IMR-90 (cell line): ENCODE measurements around the gene ALKBH5. TPM values are rescaled to one million over a fixed set of nuclear protein-coding genes. Genes with fewer than 3 reads are reported as not detected.

Experiments
- ATAC-seq: fragments of 200-7000 bp; cut with Tn5 transposase; 2 replicates; pipeline ENCODE4 v1.9.1; 2020; ENCODE audit warnings: low read depth, mild to moderate bottlenecking, moderate library complexity
- BruUV-seq: library from RNA; stranded (reverse); fragments of 400-500 nt; replicated peaks from 2 replicates; lab custom pipeline; 2021; lab: Mats Ljungman, UMichigan
- CTCF ChIA-PET: fragments of 300-600 bp; formaldehyde crosslinking; extraction: SDS; loops from one replicate; lab custom pipeline; 2021; ENCODE audit warnings: antibody characterized with exemption; lab: Yijun Ruan, JAX
- POLR2A ChIA-PET: fragments of 300-600 bp; sonication (Branson Sonifier 250); formaldehyde crosslinking; loops from one replicate; lab custom pipeline; 2022; ENCODE audit warnings: antibody characterized with exemption; ENCODE audit not compliant: unreplicated experiment; lab: Charles Lee
- DNase-seq: peaks from one replicate; pipeline ENCODE4 v3.0.0; 2013
- H2AFZ ChIP-seq: replicated peaks from 2 replicates; pipeline ENCODE3; 2013; ENCODE audit warnings: low read length, mild to moderate bottlenecking; ENCODE audit not compliant: poor library complexity
- H2AK5ac ChIP-seq: 2 replicates; pipeline ENCODE4 v1.6.1; 2013; ENCODE audit warnings: low read depth, low read length, inconsistent platforms
- H2AK9ac ChIP-seq: replicated peaks from 2 replicates; pipeline ENCODE3; 2013; ENCODE audit warnings: mild to moderate bottlenecking, low read depth, low read length, moderate library complexity; ENCODE audit not compliant: poor library complexity
- H2BK120ac ChIP-seq: 2 replicates; pipeline ENCODE4 v1.6.1; 2013; ENCODE audit warnings: low read depth, low read length, inconsistent platforms
- H2BK15ac ChIP-seq: 3 replicates; pipeline ENCODE4 v1.6.1; 2013; ENCODE audit warnings: low read depth, low read length, inconsistent platforms
- H2BK20ac ChIP-seq: 2 replicates; pipeline ENCODE4 v1.6.1; 2013; ENCODE audit warnings: low read depth, mild to moderate bottlenecking, inconsistent platforms, low read length, moderate library complexity
- H2BK5ac ChIP-seq: 2 replicates; pipeline ENCODE4 v1.6.1; 2013; ENCODE audit warnings: mild to moderate bottlenecking, low read depth, low read length, inconsistent platforms; ENCODE audit not compliant: poor library complexity, severe bottlenecking
- H3K14ac ChIP-seq: replicated peaks from 2 replicates; pipeline ENCODE4 v1.6.1; 2013; ENCODE audit warnings: low read depth, low read length, inconsistent platforms
- H3K18ac ChIP-seq: 2 replicates; pipeline ENCODE4 v1.6.1; 2013; ENCODE audit warnings: low read depth, low read length, control low read depth
- H3K23ac ChIP-seq: 2 replicates; pipeline ENCODE4 v1.6.1; 2013; ENCODE audit warnings: low read depth, low read length, inconsistent platforms
- H3K27ac ChIP-seq: 2 replicates; pipeline ENCODE4 v1.5.1; 2013; ENCODE audit warnings: mild to moderate bottlenecking, control low read depth, low read length; ENCODE audit not compliant: insufficient read depth
- H3K27me3 ChIP-seq: 2 replicates; pipeline ENCODE4 v1.6.1; 2013; ENCODE audit warnings: low read length; ENCODE audit not compliant: control insufficient read depth, insufficient read depth
- H3K36me3 ChIP-seq: 2 replicates; pipeline ENCODE4 v1.6.1; 2013; ENCODE audit warnings: low read length, mixed read lengths; ENCODE audit not compliant: control insufficient read depth, insufficient read depth
- H3K4ac ChIP-seq: 2 replicates; pipeline ENCODE4 v1.6.1; 2013; ENCODE audit warnings: low read depth, low read length, inconsistent platforms
- H3K4me1 ChIP-seq: 2 replicates; pipeline ENCODE4 v1.6.1; 2013; ENCODE audit warnings: low read length, mixed read lengths; ENCODE audit not compliant: control insufficient read depth, insufficient read depth
- H3K4me2 ChIP-seq: 2 replicates; pipeline ENCODE4 v1.6.1; 2013; ENCODE audit warnings: low read depth, mild to moderate bottlenecking, control low read depth, low read length, moderate library complexity
- H3K4me3 ChIP-seq: 2 replicates; pipeline ENCODE4 v1.5.1; 2013; ENCODE audit warnings: low read depth, mild to moderate bottlenecking, control low read depth, low read length, moderate library complexity; ENCODE audit not compliant: insufficient read depth
- H3K56ac ChIP-seq: 2 replicates; pipeline ENCODE4 v1.6.1; 2013; ENCODE audit warnings: low read length, inconsistent platforms; ENCODE audit not compliant: insufficient read depth; ENCODE audit errors: extremely low read depth
- H3K79me1 ChIP-seq, 2 experiments: 2 replicates each; pipeline ENCODE4 v1.6.1; 2013; ENCODE audit warnings: low read length in 2 of 2, inconsistent platforms in 1 of 2, low read depth in 1 of 2
- H3K9ac ChIP-seq: 2 replicates; pipeline ENCODE4 v1.6.1; 2013; ENCODE audit warnings: low read depth, low read length, control low read depth
- H3K9me1 ChIP-seq: 2 replicates; pipeline ENCODE4 v1.6.1; 2013; ENCODE audit warnings: low read length, inconsistent platforms; ENCODE audit not compliant: insufficient read depth
- H3K9me3 ChIP-seq: 2 replicates; pipeline ENCODE4 v1.6.1; 2013; ENCODE audit warnings: low read length; ENCODE audit not compliant: control insufficient read depth, insufficient read depth
- H4K20me1 ChIP-seq: 2 replicates; pipeline ENCODE4 v1.6.1; 2013; ENCODE audit warnings: low read length, inconsistent platforms; ENCODE audit not compliant: insufficient read depth
- H4K5ac ChIP-seq: 2 replicates; pipeline ENCODE4 v1.6.1; 2013; ENCODE audit warnings: mild to moderate bottlenecking, low read depth, low read length, control low read depth
- H4K8ac ChIP-seq, 2 experiments: 2 replicates each; pipeline ENCODE4 v1.6.1; 2013; ENCODE audit warnings: low read depth in 2 of 2, low read length in 2 of 2, control low read depth in 1 of 2, inconsistent platforms in 1 of 2
- H4K91ac ChIP-seq: 2 replicates; pipeline ENCODE4 v1.6.1; 2013; ENCODE audit warnings: low read depth, low read length, inconsistent platforms; ENCODE audit not compliant: insufficient read depth
- BHLHE40 ChIP-seq: fragments of 150-350 bp; IDR thresholded peaks from 2 replicates; pipeline ENCODE4 v1.6.1; 2016; ENCODE audit warnings: mild to moderate bottlenecking, low read depth, low read length
- CEBPB ChIP-seq: IDR thresholded peaks from 2 replicates; pipeline ENCODE4 v1.6.1; 2012; ENCODE audit warnings: low read depth, low read length, improper control_type of control experiment
- CHD1 ChIP-seq: IDR thresholded peaks from 2 replicates; pipeline ENCODE4 v1.6.1; 2012; ENCODE audit warnings: low read depth, low read length, improper control_type of control experiment
- CTCF ChIP-seq: conservative IDR thresholded peaks from 2 replicates; pipeline ENCODE4 v1.5.1; 2012; ENCODE audit warnings: mild to moderate bottlenecking, low read depth, low read length, improper control_type of control experiment
- MAFK ChIP-seq: IDR thresholded peaks from 2 replicates; pipeline ENCODE4 v1.6.1; 2012; ENCODE audit warnings: low read depth, low read length, improper control_type of control experiment
- MAZ ChIP-seq: IDR thresholded peaks from 2 replicates; pipeline ENCODE4 v1.6.1; 2012; ENCODE audit warnings: low read depth, mild to moderate bottlenecking, low read length, improper control_type of control experiment, moderate library complexity, borderline replicate concordance
- MXI1 ChIP-seq: IDR thresholded peaks from 2 replicates; pipeline ENCODE4 v1.6.1; 2012; ENCODE audit warnings: low read depth, mild to moderate bottlenecking, low read length, moderate library complexity, borderline replicate concordance
- NFE2L2 ChIP-seq: fragments of 150-350 bp; IDR thresholded peaks from 2 replicates; pipeline ENCODE4 v1.6.1; 2016; ENCODE audit warnings: low read depth, mild to moderate bottlenecking, low read length
- POLR2A ChIP-seq: IDR thresholded peaks from 2 replicates; pipeline ENCODE4 v1.6.1; 2012; ENCODE audit warnings: mild to moderate bottlenecking, low read depth, low read length
- RCOR1 ChIP-seq: IDR thresholded peaks from 2 replicates; pipeline ENCODE4 v1.6.1; 2012; ENCODE audit warnings: mild to moderate bottlenecking, low read length, improper control_type of control experiment; ENCODE audit not compliant: insufficient replicate concordance
- RFX5 ChIP-seq: IDR thresholded peaks from 2 replicates; pipeline ENCODE4 v1.8.0; 2012; ENCODE audit warnings: low read depth, mild to moderate bottlenecking, low read length, moderate library complexity
- SMC3 ChIP-seq: fragments of 150-350 bp; IDR thresholded peaks from 2 replicates; pipeline ENCODE4 v1.6.1; 2016; ENCODE audit warnings: low read depth, mild to moderate bottlenecking, antibody characterized with exemption, low read length, moderate library complexity
- USF2 ChIP-seq: fragments of 150-350 bp; IDR thresholded peaks from 2 replicates; pipeline ENCODE4 v1.6.1; 2017; ENCODE audit warnings: mild to moderate bottlenecking, antibody characterized with exemption, low read length, low read depth
- WGBS, 2 experiments: methylation state at CpG; one replicate each; pipeline versions ENCODE4 v1.1.5 to v1.1.7; 2013; ENCODE audit warnings: missing lambda C conversion rate in 2 of 2; ENCODE audit not compliant: insufficient read length in 1 of 2; ENCODE audit errors: extremely low coverage in 2 of 2; 5-methylcytosine and 5-hydroxymethylcytosine counted together
- dilution Hi-C: fragments of 300-500 bp; cut with HindIII; formaldehyde crosslinking; loops from one replicate; pipeline ENCODE4 v1.14.3; 2018; ENCODE audit warnings: low sequenced_read_pairs; ENCODE audit not compliant: unreplicated experiment
- in situ Hi-C: fragments of 300-500 bp; cut with MboI; formaldehyde crosslinking; loops from 3 replicates; pipeline ENCODE4 v1.14.3; 2019; ENCODE audit warnings: low sequenced_read_pairs, inconsistent platforms, mixed read lengths
- intact Hi-C: fragments of 100-400 bp; cut with micrococcal nuclease; formaldehyde crosslinking; loops from 2 replicates; pipeline ENCODE4 v1.10.0; 2022
- polyA plus RNA-seq, 3 experiments: library from polyadenylated mRNA; depleted of rRNA; stranded (reverse); fragments of >200 nt; gene quantifications; 2 replicates each; pipeline ENCODE4 v1.2.3, GENCODE V29; 2012; ENCODE audit warnings: low replicate concordance in 1 of 3
- total RNA-seq: library from RNA; depleted of rRNA; stranded (reverse); fragments of >200 nt; gene quantifications from 2 replicates; pipeline ENCODE4 v1.2.3, GENCODE V29; 2012

The ALKBH5 gene
- total and polyA plus RNA-seq, 2 of the 4 experiments (the other 2 are of a cell fraction): 57.6 to 79.6 TPM

GRCh38 chr17:18190628-18191235 is 7.1 kb downstream of the ALKBH5 start:
- Histone ChIP-seq H4K91ac (no peak overlapping the region), H2BK120ac (no peak overlapping the region), H4K8ac (no peak overlapping the region), H4K5ac (no peak overlapping the region), H2AK5ac (no peak overlapping the region), H3K79me1 (peaks cover 26 to 87% of the 10 kb centered on the region in 2 experiments), H2BK20ac (no peak overlapping the region), H3K14ac (no peak overlapping the region; the same call in 1 of the 2 replicates), H2AFZ (no peak overlapping the region), H2AK9ac (no peak overlapping the region), H3K4me2 (peak overlapping the region; percentile 18; the same call in 1 of the 2 replicates), H2BK15ac (no peak overlapping the region), H3K27me3 (no peaks in the 10 kb centered on the region), H3K18ac (no peak overlapping the region), H3K56ac (no peak overlapping the region), H3K23ac (no peak overlapping the region), H4K20me1 (peaks cover 92% of the 10 kb centered on the region), H2BK5ac (no peak overlapping the region), H3K9me1 (peaks cover 42% of the 10 kb centered on the region), H3K4me1 (peaks cover 33% of the 10 kb centered on the region), H3K4me3 (no peak overlapping the region), H3K9me3 (no peaks in the 10 kb centered on the region), H3K27ac (no peak overlapping the region), H3K36me3 (peaks cover 43% of the 10 kb centered on the region), H3K9ac (no peak overlapping the region), H3K4ac (no peak overlapping the region)
- ChIA-PET CTCF (no interaction called here), POLR2A (no interaction called here)
- in situ Hi-C loops (no loop called here), dilution Hi-C loops (no loop called here), intact Hi-C loops (no loop called here)
- TF ChIP-seq CHD1 (no peak), USF2 (no peak), MAFK (no peak), BHLHE40 (no peak), RFX5 (no peak), MXI1 (no peak), SMC3 (no peak), CEBPB (no peak), RCOR1 (no peak), CTCF (no peak), POLR2A (no peak), MAZ (no peak), NFE2L2 (no peak)
- BruUV-seq: no TSS peak
- DNase-seq (no peak), ATAC-seq (no peak)
- whole genome bisulfite sequencing, 2 experiments: no CpG with 5 or more reads among the region's 3 CpGs
